GM12878 (cell line): ENCODE results near the gene AKNA.

Experiments
- BACH1 ChIP-seq: fragments of 450-650 bp; IDR thresholded peaks from 2 replicates; pipeline ENCODE4 v1.6.1; 2017; ENCODE audit warnings: mild to moderate bottlenecking, borderline replicate concordance
- CBX3 ChIP-seq: fragments of 200-600 bp; sonication (generic); IDR thresholded peaks from 2 replicates; pipeline ENCODE4 v1.6.1; 2016; ENCODE audit warnings: low read depth, borderline replicate concordance
- DPF2 ChIP-seq: fragments of 450-650 bp; IDR thresholded peaks from 2 replicates; pipeline ENCODE4 v1.6.1; 2017; ENCODE audit warnings: mild to moderate bottlenecking
- EZH2 ChIP-seq: IDR thresholded peaks from 2 replicates; pipeline ENCODE4 v1.6.1; 2012; ENCODE audit warnings: low read depth, mild to moderate bottlenecking, control low read depth, inconsistent platforms, low read length, borderline replicate concordance; ENCODE audit not compliant: control insufficient read depth
- GABPA ChIP-seq: IDR thresholded peaks from 2 replicates; pipeline ENCODE4 v1.6.1; 2014; ENCODE audit warnings: antibody characterized with exemption, low read depth, mild to moderate bottlenecking, inconsistent platforms
- JUNB ChIP-seq: IDR thresholded peaks from 2 replicates; pipeline ENCODE4 v1.6.1; 2016; ENCODE audit warnings: antibody characterized with exemption, mild to moderate bottlenecking
- RAD21 ChIP-seq: IDR thresholded peaks from 2 replicates; pipeline ENCODE4 v1.6.1; 2011; ENCODE audit warnings: mild to moderate bottlenecking, low read depth, low read length, moderate library complexity; ENCODE audit not compliant: insufficient read depth
- SMAD1 ChIP-seq: fragments of 450-650 bp; IDR thresholded peaks from 2 replicates; pipeline ENCODE4 v1.6.1; 2018; ENCODE audit warnings: mild to moderate bottlenecking, low read depth; ENCODE audit not compliant: partially characterized antibody
- TF ChIP-seq, protein P1 (sequence below): fragments of 450-650 bp; IDR thresholded peaks from 2 replicates; pipeline ENCODE4 v1.6.1; 2016; ENCODE audit warnings: mild to moderate bottlenecking, moderate library complexity, borderline replicate concordance
- TF ChIP-seq, protein P2 (sequence below), 3 experiments: IDR thresholded peaks in 2 of 3; conservative IDR thresholded peaks in 1 of 3; 2 replicates each; pipeline ENCODE4 v1.5.1; 2011; ENCODE audit warnings: low read depth in 3 of 3, low read length in 3 of 3, mild to moderate bottlenecking in 3 of 3, control low read depth in 2 of 3, moderate library complexity in 2 of 3, inconsistent platforms in 1 of 3, mixed read lengths in 1 of 3; ENCODE audit not compliant: control insufficient read depth in 2 of 3, insufficient read depth in 1 of 3; ENCODE audit errors: extremely low read depth in 1 of 3

- TF ChIP-seq, protein P1, sequence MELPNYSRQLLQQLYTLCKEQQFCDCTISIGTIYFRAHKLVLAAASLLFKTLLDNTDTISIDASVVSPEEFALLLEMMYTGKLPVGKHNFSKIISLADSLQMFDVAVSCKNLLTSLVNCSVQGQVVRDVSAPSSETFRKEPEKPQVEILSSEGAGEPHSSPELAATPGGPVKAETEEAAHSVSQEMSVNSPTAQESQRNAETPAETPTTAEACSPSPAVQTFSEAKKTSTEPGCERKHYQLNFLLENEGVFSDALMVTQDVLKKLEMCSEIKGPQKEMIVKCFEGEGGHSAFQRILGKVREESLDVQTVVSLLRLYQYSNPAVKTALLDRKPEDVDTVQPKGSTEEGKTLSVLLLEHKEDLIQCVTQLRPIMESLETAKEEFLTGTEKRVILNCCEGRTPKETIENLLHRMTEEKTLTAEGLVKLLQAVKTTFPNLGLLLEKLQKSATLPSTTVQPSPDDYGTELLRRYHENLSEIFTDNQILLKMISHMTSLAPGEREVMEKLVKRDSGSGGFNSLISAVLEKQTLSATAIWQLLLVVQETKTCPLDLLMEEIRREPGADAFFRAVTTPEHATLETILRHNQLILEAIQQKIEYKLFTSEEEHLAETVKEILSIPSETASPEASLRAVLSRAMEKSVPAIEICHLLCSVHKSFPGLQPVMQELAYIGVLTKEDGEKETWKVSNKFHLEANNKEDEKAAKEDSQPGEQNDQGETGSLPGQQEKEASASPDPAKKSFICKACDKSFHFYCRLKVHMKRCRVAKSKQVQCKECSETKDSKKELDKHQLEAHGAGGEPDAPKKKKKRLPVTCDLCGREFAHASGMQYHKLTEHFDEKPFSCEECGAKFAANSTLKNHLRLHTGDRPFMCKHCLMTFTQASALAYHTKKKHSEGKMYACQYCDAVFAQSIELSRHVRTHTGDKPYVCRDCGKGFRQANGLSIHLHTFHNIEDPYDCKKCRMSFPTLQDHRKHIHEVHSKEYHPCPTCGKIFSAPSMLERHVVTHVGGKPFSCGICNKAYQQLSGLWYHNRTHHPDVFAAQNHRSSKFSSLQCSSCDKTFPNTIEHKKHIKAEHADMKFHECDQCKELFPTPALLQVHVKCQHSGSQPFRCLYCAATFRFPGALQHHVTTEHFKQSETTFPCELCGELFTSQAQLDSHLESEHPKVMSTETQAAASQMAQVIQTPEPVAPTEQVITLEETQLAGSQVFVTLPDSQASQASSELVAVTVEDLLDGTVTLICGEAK, result no peak
- TF ChIP-seq GABPA (no peak), RAD21 (no peak), JUNB (no peak), BACH1 (no peak), EZH2 (no peak), CBX3 (no peak), SMAD1 (no peak), DPF2 (no peak)
- TF ChIP-seq, protein P2, sequence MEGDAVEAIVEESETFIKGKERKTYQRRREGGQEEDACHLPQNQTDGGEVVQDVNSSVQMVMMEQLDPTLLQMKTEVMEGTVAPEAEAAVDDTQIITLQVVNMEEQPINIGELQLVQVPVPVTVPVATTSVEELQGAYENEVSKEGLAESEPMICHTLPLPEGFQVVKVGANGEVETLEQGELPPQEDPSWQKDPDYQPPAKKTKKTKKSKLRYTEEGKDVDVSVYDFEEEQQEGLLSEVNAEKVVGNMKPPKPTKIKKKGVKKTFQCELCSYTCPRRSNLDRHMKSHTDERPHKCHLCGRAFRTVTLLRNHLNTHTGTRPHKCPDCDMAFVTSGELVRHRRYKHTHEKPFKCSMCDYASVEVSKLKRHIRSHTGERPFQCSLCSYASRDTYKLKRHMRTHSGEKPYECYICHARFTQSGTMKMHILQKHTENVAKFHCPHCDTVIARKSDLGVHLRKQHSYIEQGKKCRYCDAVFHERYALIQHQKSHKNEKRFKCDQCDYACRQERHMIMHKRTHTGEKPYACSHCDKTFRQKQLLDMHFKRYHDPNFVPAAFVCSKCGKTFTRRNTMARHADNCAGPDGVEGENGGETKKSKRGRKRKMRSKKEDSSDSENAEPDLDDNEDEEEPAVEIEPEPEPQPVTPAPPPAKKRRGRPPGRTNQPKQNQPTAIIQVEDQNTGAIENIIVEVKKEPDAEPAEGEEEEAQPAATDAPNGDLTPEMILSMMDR (IDR thresholded peaks at IDR 0.05 in 2 of 3, conservative IDR thresholded peaks at IDR 0.05 in 1 of 3; ENCODE audit: control insufficient read depth in 2 of 3, extremely low read depth in 1 of 3, insufficient read depth in 1 of 3, low read depth in 3 of 3, low read length in 3 of 3), result no peak
Observed at GRCh38 chr9:114433720-114434255, 46.0 kb upstream of the AKNA start.
